GM12878 (cell line): ENCODE results near the gene FUBP3.

Experiments
- BRCA1 ChIP-seq: IDR thresholded peaks from 2 replicates; pipeline ENCODE4 v1.6.1; 2011; ENCODE audit warnings: low read depth, low read length, improper control_type of control experiment
- ETV6 ChIP-seq, 2 experiments: fragments of 450-650 bp in 1 of 2; IDR thresholded peaks in 1 of 2; conservative IDR thresholded peaks in 1 of 2; 2 replicates each; pipeline ENCODE4 v1.6.1; 2014; ENCODE audit warnings: antibody characterized with exemption in 1 of 2, borderline replicate concordance in 1 of 2, low read depth in 1 of 2, mild to moderate bottlenecking in 1 of 2, moderate library complexity in 1 of 2
- KDM1A ChIP-seq: fragments of 200-600 bp; sonication (generic); IDR thresholded peaks from 2 replicates; pipeline ENCODE4 v1.6.1; 2016; ENCODE audit warnings: borderline replicate concordance
- MEF2A ChIP-seq: IDR thresholded peaks from 2 replicates; pipeline ENCODE4 v1.6.1; 2011; ENCODE audit warnings: low read depth, mild to moderate bottlenecking, low read length, moderate library complexity; ENCODE audit not compliant: insufficient read depth
- MTA3 ChIP-seq: IDR thresholded peaks from 2 replicates; pipeline ENCODE4 v1.6.1; 2012; ENCODE audit warnings: low read length, inconsistent platforms, borderline replicate concordance
- MYC ChIP-seq: IDR thresholded peaks from 2 replicates; pipeline ENCODE4 v1.6.1; 2011; ENCODE audit warnings: mild to moderate bottlenecking, low read length, moderate library complexity, inconsistent platforms; ENCODE audit not compliant: insufficient read depth, insufficient replicate concordance, insufficient read length, severe bottlenecking
- PAX8 ChIP-seq: fragments of 450-650 bp; IDR thresholded peaks from 2 replicates; pipeline ENCODE4 v1.6.1; 2017; ENCODE audit warnings: mild to moderate bottlenecking, moderate library complexity
- POLR2A ChIP-seq: IDR thresholded peaks from 2 replicates; pipeline ENCODE4 v1.6.1; 2011; ENCODE audit warnings: low read depth, mild to moderate bottlenecking, low read length
- POLR2AphosphoS5 ChIP-seq: IDR thresholded peaks from 2 replicates; pipeline ENCODE4 v1.6.1; 2011; ENCODE audit warnings: mild to moderate bottlenecking, low read length, inconsistent platforms
- TF ChIP-seq, protein P1 (sequence below), 3 experiments: IDR thresholded peaks in 2 of 3; conservative IDR thresholded peaks in 1 of 3; 2 replicates each; pipeline ENCODE4 v1.5.1; 2011; ENCODE audit warnings: low read depth in 3 of 3, low read length in 3 of 3, mild to moderate bottlenecking in 3 of 3, control low read depth in 2 of 3, moderate library complexity in 2 of 3, inconsistent platforms in 1 of 3, mixed read lengths in 1 of 3; ENCODE audit not compliant: control insufficient read depth in 2 of 3, insufficient read depth in 1 of 3; ENCODE audit errors: extremely low read depth in 1 of 3
- TF ChIP-seq, protein P2 (sequence below): fragments of 450-650 bp; IDR thresholded peaks from 2 replicates; pipeline ENCODE4 v1.6.1; 2017; ENCODE audit warnings: mild to moderate bottlenecking, low read depth, inconsistent platforms; ENCODE audit not compliant: poor library complexity, severe bottlenecking
- TF ChIP-seq, protein P3 (sequence below): fragments of 450-650 bp; IDR thresholded peaks from 2 replicates; pipeline ENCODE4 v1.6.1; 2017; ENCODE audit warnings: low read depth, mild to moderate bottlenecking, moderate library complexity

DNA sequence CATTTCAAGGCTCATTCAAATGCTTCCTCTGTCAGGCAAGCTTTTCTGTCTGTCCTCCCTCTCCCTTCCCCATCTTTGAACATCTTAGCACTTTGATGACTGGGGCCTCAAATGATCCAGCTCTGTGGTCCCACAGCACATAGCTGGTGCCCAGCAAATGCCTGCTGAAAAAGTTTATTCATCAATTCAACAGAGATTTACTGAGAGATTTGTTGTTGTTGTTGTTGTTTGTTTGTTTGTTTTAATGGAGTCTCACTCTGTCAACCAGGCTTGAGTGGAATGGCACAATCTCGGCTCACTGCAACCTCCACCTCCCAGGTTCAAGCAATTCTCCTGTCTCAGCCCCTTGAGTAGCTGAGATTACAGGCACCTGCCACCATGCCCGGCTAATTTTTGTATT lies 108.2 kb downstream of the FUBP3 start:
- TF ChIP-seq, protein P1, sequence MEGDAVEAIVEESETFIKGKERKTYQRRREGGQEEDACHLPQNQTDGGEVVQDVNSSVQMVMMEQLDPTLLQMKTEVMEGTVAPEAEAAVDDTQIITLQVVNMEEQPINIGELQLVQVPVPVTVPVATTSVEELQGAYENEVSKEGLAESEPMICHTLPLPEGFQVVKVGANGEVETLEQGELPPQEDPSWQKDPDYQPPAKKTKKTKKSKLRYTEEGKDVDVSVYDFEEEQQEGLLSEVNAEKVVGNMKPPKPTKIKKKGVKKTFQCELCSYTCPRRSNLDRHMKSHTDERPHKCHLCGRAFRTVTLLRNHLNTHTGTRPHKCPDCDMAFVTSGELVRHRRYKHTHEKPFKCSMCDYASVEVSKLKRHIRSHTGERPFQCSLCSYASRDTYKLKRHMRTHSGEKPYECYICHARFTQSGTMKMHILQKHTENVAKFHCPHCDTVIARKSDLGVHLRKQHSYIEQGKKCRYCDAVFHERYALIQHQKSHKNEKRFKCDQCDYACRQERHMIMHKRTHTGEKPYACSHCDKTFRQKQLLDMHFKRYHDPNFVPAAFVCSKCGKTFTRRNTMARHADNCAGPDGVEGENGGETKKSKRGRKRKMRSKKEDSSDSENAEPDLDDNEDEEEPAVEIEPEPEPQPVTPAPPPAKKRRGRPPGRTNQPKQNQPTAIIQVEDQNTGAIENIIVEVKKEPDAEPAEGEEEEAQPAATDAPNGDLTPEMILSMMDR (IDR thresholded peaks at IDR 0.05 in 2 of 3, conservative IDR thresholded peaks at IDR 0.05 in 1 of 3; ENCODE audit: control insufficient read depth in 2 of 3, extremely low read depth in 1 of 3, insufficient read depth in 1 of 3, low read depth in 3 of 3, low read length in 3 of 3) = no peak
- TF ChIP-seq PAX8 (no peak), POLR2AphosphoS5 (no peak), MTA3 (no peak), MEF2A (no peak), BRCA1 (no peak), KDM1A (no peak), POLR2A (no peak), ETV6 (conservative IDR thresholded peaks at IDR 0.05 in 1 of 2, IDR thresholded peaks at IDR 0.05 in 1 of 2; ENCODE audit: borderline replicate concordance in 1 of 2, low read depth in 1 of 2) (no peak), MYC (no peak)
- TF ChIP-seq, protein P2, sequence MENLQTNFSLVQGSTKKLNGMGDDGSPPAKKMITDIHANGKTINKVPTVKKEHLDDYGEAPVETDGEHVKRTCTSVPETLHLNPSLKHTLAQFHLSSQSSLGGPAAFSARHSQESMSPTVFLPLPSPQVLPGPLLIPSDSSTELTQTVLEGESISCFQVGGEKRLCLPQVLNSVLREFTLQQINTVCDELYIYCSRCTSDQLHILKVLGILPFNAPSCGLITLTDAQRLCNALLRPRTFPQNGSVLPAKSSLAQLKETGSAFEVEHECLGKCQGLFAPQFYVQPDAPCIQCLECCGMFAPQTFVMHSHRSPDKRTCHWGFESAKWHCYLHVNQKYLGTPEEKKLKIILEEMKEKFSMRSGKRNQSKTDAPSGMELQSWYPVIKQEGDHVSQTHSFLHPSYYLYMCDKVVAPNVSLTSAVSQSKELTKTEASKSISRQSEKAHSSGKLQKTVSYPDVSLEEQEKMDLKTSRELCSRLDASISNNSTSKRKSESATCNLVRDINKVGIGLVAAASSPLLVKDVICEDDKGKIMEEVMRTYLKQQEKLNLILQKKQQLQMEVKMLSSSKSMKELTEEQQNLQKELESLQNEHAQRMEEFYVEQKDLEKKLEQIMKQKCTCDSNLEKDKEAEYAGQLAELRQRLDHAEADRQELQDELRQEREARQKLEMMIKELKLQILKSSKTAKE = no peak
- TF ChIP-seq, protein P3, sequence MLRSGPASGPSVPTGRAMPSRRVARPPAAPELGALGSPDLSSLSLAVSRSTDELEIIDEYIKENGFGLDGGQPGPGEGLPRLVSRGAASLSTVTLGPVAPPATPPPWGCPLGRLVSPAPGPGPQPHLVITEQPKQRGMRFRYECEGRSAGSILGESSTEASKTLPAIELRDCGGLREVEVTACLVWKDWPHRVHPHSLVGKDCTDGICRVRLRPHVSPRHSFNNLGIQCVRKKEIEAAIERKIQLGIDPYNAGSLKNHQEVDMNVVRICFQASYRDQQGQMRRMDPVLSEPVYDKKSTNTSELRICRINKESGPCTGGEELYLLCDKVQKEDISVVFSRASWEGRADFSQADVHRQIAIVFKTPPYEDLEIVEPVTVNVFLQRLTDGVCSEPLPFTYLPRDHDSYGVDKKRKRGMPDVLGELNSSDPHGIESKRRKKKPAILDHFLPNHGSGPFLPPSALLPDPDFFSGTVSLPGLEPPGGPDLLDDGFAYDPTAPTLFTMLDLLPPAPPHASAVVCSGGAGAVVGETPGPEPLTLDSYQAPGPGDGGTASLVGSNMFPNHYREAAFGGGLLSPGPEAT = no peak
